Glutamatergic neuron (in vitro differentiated cells): ENCODE results near the gene CHN1. TPM values are rescaled to one million over a fixed set of nuclear protein-coding genes. Genes with fewer than 3 reads are reported as not detected.

Experiments used
- DNase-seq: peaks from one replicate; pipeline ENCODE4 v3.0.0; 2022
- H3K27ac Mint-ChIP-seq: one replicate; pipeline ENCODE4 v1.8.0; 2020; ENCODE audit warnings: mild to moderate bottlenecking, mixed read lengths, inconsistent platforms; ENCODE audit not compliant: unreplicated experiment
- H3K27me3 Mint-ChIP-seq: one replicate; pipeline ENCODE4 v1.8.0; 2020; ENCODE audit warnings: mild to moderate bottlenecking, moderate library complexity, mixed read lengths, inconsistent platforms; ENCODE audit not compliant: unreplicated experiment
- H3K36me3 Mint-ChIP-seq: one replicate; pipeline ENCODE4 v1.8.0; 2020; ENCODE audit warnings: mild to moderate bottlenecking, mixed read lengths, inconsistent platforms; ENCODE audit not compliant: unreplicated experiment
- H3K4me1 Mint-ChIP-seq: one replicate; pipeline ENCODE4 v1.8.0; 2020; ENCODE audit warnings: mild to moderate bottlenecking, low read depth, mixed read lengths, inconsistent platforms; ENCODE audit not compliant: unreplicated experiment
- H3K4me3 Mint-ChIP-seq: one replicate; pipeline ENCODE4 v1.8.0; 2020; ENCODE audit warnings: mild to moderate bottlenecking, mixed read lengths, inconsistent platforms; ENCODE audit not compliant: unreplicated experiment
- H3K9me3 Mint-ChIP-seq: one replicate; pipeline ENCODE4 v1.8.0; 2020; ENCODE audit warnings: mild to moderate bottlenecking, moderate library complexity, mixed read lengths, inconsistent platforms; ENCODE audit not compliant: unreplicated experiment
- CTCF ChIP-seq: fragments of 200-600 bp; sonication (generic); IDR thresholded peaks from one replicate; pipeline ENCODE4 v1.5.0; 2021; ENCODE audit not compliant: partially characterized antibody, unreplicated experiment
- total RNA-seq: library from RNA; stranded (reverse); fragmentation: NEBNext Ultra II Directional; extraction: Animal tissue kit (Norgen Biotek cat#: 25700); gene quantifications from one replicate; pipeline ENCODE4 v1.2.1, GENCODE V29; 2021; ENCODE audit not compliant: unreplicated experiment

The CHN1 gene
- total RNA-seq, 1 donor from 2014 or later, result 212 TPM

- Mint-ChIP-seq H3K4me1 (peaks cover 6% of the 10 kb centered on the region), H3K27ac (no peak overlapping the region), H3K9me3 (peaks cover 2% of the 10 kb centered on the region), H3K27me3 (peaks cover 1% of the 10 kb centered on the region), H3K36me3 (no peaks in the 10 kb centered on the region), H3K4me3 (no peak overlapping the region)
- no peak for TF ChIP-seq CTCF
- no peak for DNase-seq
Observed at GRCh38 chr2:175012516-175012915, 7.3 kb upstream of the CHN1 start.

- no peak overlapping the region for H3K27ac Mint-ChIP-seq
- peaks cover 1% of the 10 kb centered on the region for H3K27me3 Mint-ChIP-seq
- DNase-seq, result no peak
Observed at GRCh38 chr2:175011505-175011904, 6.3 kb upstream of the CHN1 start.

GRCh38 chr2:175010848-175011254, 5.7 kb upstream of the CHN1 start:
- H3K27ac Mint-ChIP-seq, result no peak overlapping the region

More at GRCh38 chr2:175011505-175011904, 6.3 kb upstream of the CHN1 start:
- Mint-ChIP-seq H3K9me3 (peaks cover 2% of the 10 kb centered on the region), H3K36me3 (no peaks in the 10 kb centered on the region), H3K4me3 (no peak overlapping the region), H3K4me1 (peaks cover 10% of the 10 kb centered on the region)
- no peak for TF ChIP-seq CTCF

GRCh38 chr2:175009917-175010621, 4.9 kb upstream of the CHN1 start:
- H3K4me1 Mint-ChIP-seq, result peaks cover 15% of the 10 kb centered on the region
- no peaks in the 10 kb centered on the region for H3K36me3 Mint-ChIP-seq
- TF ChIP-seq CTCF, result no peak
- H3K4me3 Mint-ChIP-seq, result no peak overlapping the region
- H3K27me3 Mint-ChIP-seq, result peaks cover 1% of the 10 kb centered on the region
- no peak overlapping the region for H3K27ac Mint-ChIP-seq
- H3K9me3 Mint-ChIP-seq, result peaks cover 10% of the 10 kb centered on the region
- no peak for DNase-seq

More at GRCh38 chr2:175010848-175011254, 5.7 kb upstream of the CHN1 start:
- Mint-ChIP-seq H3K4me1 (peaks cover 15% of the 10 kb centered on the region), H3K36me3 (no peaks in the 10 kb centered on the region), H3K9me3 (peaks cover 6% of the 10 kb centered on the region), H3K27me3 (peaks cover 1% of the 10 kb centered on the region), H3K4me3 (no peak overlapping the region)
- no peak for TF ChIP-seq CTCF
- DNase-seq, result no peak

- Mint-ChIP-seq H3K4me1 (peaks cover 15% of the 10 kb centered on the region), H3K9me3 (peaks cover 14% of the 10 kb centered on the region), H3K27ac (no peak overlapping the region), H3K36me3 (no peaks in the 10 kb centered on the region), H3K27me3 (peaks cover 6% of the 10 kb centered on the region), H3K4me3 (no peak overlapping the region)
- TF ChIP-seq CTCF, result no peak
- DNase-seq, result no peak
Observed at GRCh38 chr2:175008801-175009495, 3.8 kb upstream of the CHN1 start.
